ENCODE data around the gene TEF. TPM values are rescaled to one million over a fixed set of nuclear protein-coding genes. Genes with fewer than 3 reads are reported as not detected.

The TEF gene
- total RNA-seq, 1 experiment from 2014 or later = 2.2 TPM

- intact Hi-C loops (cut with micrococcal nuclease) = no loop called here
- POLR2A ChIA-PET = interaction anchor here (1.5 kb wide), 1 partner anchor 48 kb away, joined by 4 read pairs; no protein-coding TSS in a partner anchor
- H3K4me3 Mint-ChIP-seq (ENCODE audit: unreplicated experiment) = no peak overlapping the region
Observed at GRCh38 chr22:41334215-41334614, 47.5 kb upstream of the TEF start.

GRCh38 chr22:41334951-41335635 lies 46.6 kb upstream of the TEF start:
- no peak for DNase-seq (ENCODE audit: unreplicated experiment)
- no peak for TF ChIP-seq CTCF (IDR thresholded peaks at IDR 0.05; ENCODE audit: unreplicated experiment)
- BruUV-seq (replicated peaks) = no TSS peak
- no peaks in the 10 kb centered on the region for H3K9me3 Mint-ChIP-seq (ENCODE audit: unreplicated experiment)
- ChIA-PET POLR2A (no interaction called here), CTCF (no interaction called here)
- H3K4me1 Mint-ChIP-seq (ENCODE audit: insufficient read depth, unreplicated experiment) = no peaks in the 10 kb centered on the region
- H3K27me3 Mint-ChIP-seq (ENCODE audit: insufficient read depth, unreplicated experiment) = no peaks in the 10 kb centered on the region
- no peak overlapping the region for H3K4me3 Mint-ChIP-seq (ENCODE audit: unreplicated experiment)
- intact Hi-C loops (cut with micrococcal nuclease) = no loop called here
- no peak overlapping the region for H3K27ac Mint-ChIP-seq (ENCODE audit: low read depth, unreplicated experiment)
- H3K36me3 Mint-ChIP-seq (ENCODE audit: insufficient read depth, unreplicated experiment) = peaks cover 58% of the 10 kb centered on the region

More at GRCh38 chr22:41334215-41334614, 47.5 kb upstream of the TEF start:
- peaks cover 64% of the 10 kb centered on the region for H3K36me3 Mint-ChIP-seq (ENCODE audit: insufficient read depth, unreplicated experiment)
- no peaks in the 10 kb centered on the region for H3K4me1 Mint-ChIP-seq (ENCODE audit: insufficient read depth, unreplicated experiment)
- TF ChIP-seq CTCF (IDR thresholded peaks at IDR 0.05; ENCODE audit: unreplicated experiment) = no peak
- CTCF ChIA-PET = no interaction called here
- no peaks in the 10 kb centered on the region for H3K27me3 Mint-ChIP-seq (ENCODE audit: insufficient read depth, unreplicated experiment)
- no peaks in the 10 kb centered on the region for H3K9me3 Mint-ChIP-seq (ENCODE audit: unreplicated experiment)
- no peak for DNase-seq (ENCODE audit: unreplicated experiment)
- BruUV-seq (replicated peaks) = no TSS peak
- no peak overlapping the region for H3K27ac Mint-ChIP-seq (ENCODE audit: low read depth, unreplicated experiment)

- Mint-ChIP-seq H3K27ac (ENCODE audit: low read depth, unreplicated experiment) (no peak overlapping the region), H3K27me3 (ENCODE audit: insufficient read depth, unreplicated experiment) (no peaks in the 10 kb centered on the region), H3K36me3 (ENCODE audit: insufficient read depth, unreplicated experiment) (peaks cover 61% of the 10 kb centered on the region), H3K4me3 (ENCODE audit: unreplicated experiment) (no peak overlapping the region), H3K9me3 (ENCODE audit: unreplicated experiment) (no peaks in the 10 kb centered on the region), H3K4me1 (ENCODE audit: insufficient read depth, unreplicated experiment) (no peaks in the 10 kb centered on the region)
- BruUV-seq (replicated peaks) = no TSS peak
- POLR2A ChIA-PET = no interaction called here
- TF ChIP-seq CTCF (IDR thresholded peaks at IDR 0.05; ENCODE audit: unreplicated experiment) = no peak
- no peak for DNase-seq (ENCODE audit: unreplicated experiment)
- intact Hi-C loops (cut with micrococcal nuclease) = no loop called here
- CTCF ChIA-PET = interaction anchor here (0.6 kb wide), 1 partner anchor 188 kb away, joined by 3 read pairs; no protein-coding TSS in a partner anchor
Observed at GRCh38 chr22:41338614-41339212, 43.0 kb upstream of the TEF start.

- POLR2A ChIA-PET = no interaction called here
- Mint-ChIP-seq H3K36me3 (ENCODE audit: insufficient read depth, unreplicated experiment) (peaks cover 69% of the 10 kb centered on the region), H3K27ac (ENCODE audit: low read depth, unreplicated experiment) (no peak overlapping the region), H3K4me1 (ENCODE audit: insufficient read depth, unreplicated experiment) (no peaks in the 10 kb centered on the region), H3K27me3 (ENCODE audit: insufficient read depth, unreplicated experiment) (no peaks in the 10 kb centered on the region), H3K9me3 (ENCODE audit: unreplicated experiment) (no peaks in the 10 kb centered on the region), H3K4me3 (ENCODE audit: unreplicated experiment) (no peak overlapping the region)
- DNase-seq (ENCODE audit: unreplicated experiment) = no peak
- no peak for TF ChIP-seq CTCF (IDR thresholded peaks at IDR 0.05; ENCODE audit: unreplicated experiment)
- BruUV-seq (replicated peaks) = no TSS peak
- CTCF ChIA-PET = no interaction called here
- intact Hi-C loops (cut with micrococcal nuclease) = no loop called here
Observed at GRCh38 chr22:41339823-41340222, 41.9 kb upstream of the TEF start.

All from MCF 10A (cell line).